Smooth muscle cell (in vitro differentiated cells): ENCODE results near the gene ICA1L. TPM values are rescaled to one million over a fixed set of nuclear protein-coding genes. Genes with fewer than 3 reads are reported as not detected.

Experiments used
- DNase-seq: peaks from one replicate; lab custom pipeline; 2025; ENCODE audit not compliant: unreplicated experiment; lab: John Stamatoyannopoulos, UW
- H2AFZ ChIP-seq: fragments of 200-600 bp; sonication (generic); 2 replicates; pipeline ENCODE4 v1.6.0; 2016; ENCODE audit warnings: antibody characterized with exemption, low read depth, mild to moderate bottlenecking
- H3F3A ChIP-seq: fragments of 200-600 bp; sonication (generic); 2 replicates; pipeline ENCODE4 v1.6.0; 2017; ENCODE audit warnings: antibody characterized with exemption, low read depth
- H3K27ac ChIP-seq: fragments of 200-600 bp; sonication (generic); 2 replicates; pipeline ENCODE4 v1.5.1; 2016; ENCODE audit warnings: low read depth, mild to moderate bottlenecking
- H3K27me3 ChIP-seq: fragments of 200-600 bp; sonication (generic); 2 replicates; pipeline ENCODE4 v1.6.1; 2016; ENCODE audit warnings: low read depth, mild to moderate bottlenecking
- H3K36me3 ChIP-seq: fragments of 200-600 bp; sonication (generic); 2 replicates; pipeline ENCODE4 v1.5.1; 2016; ENCODE audit warnings: low read depth
- H3K4me1 ChIP-seq: fragments of 200-600 bp; sonication (generic); 2 replicates; pipeline ENCODE4 v1.5.1; 2016; ENCODE audit warnings: low read depth
- H3K4me2 ChIP-seq: fragments of 200-600 bp; sonication (generic); 2 replicates; pipeline ENCODE4 v1.6.0; 2016; ENCODE audit warnings: mild to moderate bottlenecking
- H3K4me3 ChIP-seq: fragments of 200-600 bp; sonication (generic); 2 replicates; pipeline ENCODE4 v1.5.1; 2016; ENCODE audit warnings: mild to moderate bottlenecking
- H3K79me2 ChIP-seq: fragments of 200-600 bp; sonication (generic); 2 replicates; pipeline ENCODE4 v1.6.0; 2016; ENCODE audit warnings: low read depth, mild to moderate bottlenecking
- H3K9ac ChIP-seq: fragments of 200-600 bp; sonication (generic); 2 replicates; pipeline ENCODE4 v1.6.0; 2016; ENCODE audit warnings: low read depth
- H3K9me3 ChIP-seq: fragments of 200-600 bp; sonication (generic); replicated peaks from 2 replicates; pipeline ENCODE4 v1.5.1; 2016; ENCODE audit warnings: low read depth
- H4K20me1 ChIP-seq: fragments of 200-600 bp; sonication (generic); 2 replicates; pipeline ENCODE4 v1.6.0; 2016; ENCODE audit warnings: low read depth
- WGBS: methylation state at CpG from one replicate; pipeline ENCODE4 v1.1.7; 2016; ENCODE audit warnings: low lambda C conversion rate; 5-methylcytosine and 5-hydroxymethylcytosine counted together
- polyA plus RNA-seq: library from polyadenylated mRNA; unstranded; fragments of >200 nt; fragmentation: Nextera tagmentation; extraction: Ambion mirVana; gene quantifications from 2 replicates; pipeline ENCODE4 v1.2.1, GENCODE V29; 2016
- total RNA-seq: library from RNA; depleted of rRNA; stranded (reverse); fragments of >200 nt; gene quantifications from 2 replicates; pipeline ENCODE4 v1.2.3, GENCODE V29; 2014
- TF ChIP-seq, protein P1 (sequence below): fragments of 200-600 bp; sonication (generic); IDR thresholded peaks from 2 replicates; pipeline ENCODE4 v1.5.1; 2017; ENCODE audit warnings: borderline replicate concordance, mild to moderate bottlenecking, antibody characterized with exemption; ENCODE audit not compliant: insufficient read depth, poor library complexity, severe bottlenecking

The ICA1L gene
- total and polyA plus RNA-seq, 2 experiments from 2014 or later, result 0.66 to 5.8 TPM

GRCh38 chr2:202758604-202759003 lies 113.0 kb downstream of the ICA1L start:
- Histone ChIP-seq H3K9me3 (no peaks in the 10 kb centered on the region), H3K9ac (no peak overlapping the region), H4K20me1 (no peaks in the 10 kb centered on the region), H3K36me3 (no peaks in the 10 kb centered on the region), H3K79me2 (no peaks in the 10 kb centered on the region), H3K27me3 (no peaks in the 10 kb centered on the region), H3K27ac (no peak overlapping the region), H3K4me1 (no peaks in the 10 kb centered on the region), H3F3A (no peaks in the 10 kb centered on the region), H2AFZ (no peak overlapping the region), H3K4me2 (no peak overlapping the region), H3K4me3 (no peak overlapping the region)
- no peak for DNase-seq
- TF ChIP-seq, protein P1, sequence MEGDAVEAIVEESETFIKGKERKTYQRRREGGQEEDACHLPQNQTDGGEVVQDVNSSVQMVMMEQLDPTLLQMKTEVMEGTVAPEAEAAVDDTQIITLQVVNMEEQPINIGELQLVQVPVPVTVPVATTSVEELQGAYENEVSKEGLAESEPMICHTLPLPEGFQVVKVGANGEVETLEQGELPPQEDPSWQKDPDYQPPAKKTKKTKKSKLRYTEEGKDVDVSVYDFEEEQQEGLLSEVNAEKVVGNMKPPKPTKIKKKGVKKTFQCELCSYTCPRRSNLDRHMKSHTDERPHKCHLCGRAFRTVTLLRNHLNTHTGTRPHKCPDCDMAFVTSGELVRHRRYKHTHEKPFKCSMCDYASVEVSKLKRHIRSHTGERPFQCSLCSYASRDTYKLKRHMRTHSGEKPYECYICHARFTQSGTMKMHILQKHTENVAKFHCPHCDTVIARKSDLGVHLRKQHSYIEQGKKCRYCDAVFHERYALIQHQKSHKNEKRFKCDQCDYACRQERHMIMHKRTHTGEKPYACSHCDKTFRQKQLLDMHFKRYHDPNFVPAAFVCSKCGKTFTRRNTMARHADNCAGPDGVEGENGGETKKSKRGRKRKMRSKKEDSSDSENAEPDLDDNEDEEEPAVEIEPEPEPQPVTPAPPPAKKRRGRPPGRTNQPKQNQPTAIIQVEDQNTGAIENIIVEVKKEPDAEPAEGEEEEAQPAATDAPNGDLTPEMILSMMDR, result no peak
- 92% methylated on average over 2 of the region's 2 CpGs for WGBS

DNA sequence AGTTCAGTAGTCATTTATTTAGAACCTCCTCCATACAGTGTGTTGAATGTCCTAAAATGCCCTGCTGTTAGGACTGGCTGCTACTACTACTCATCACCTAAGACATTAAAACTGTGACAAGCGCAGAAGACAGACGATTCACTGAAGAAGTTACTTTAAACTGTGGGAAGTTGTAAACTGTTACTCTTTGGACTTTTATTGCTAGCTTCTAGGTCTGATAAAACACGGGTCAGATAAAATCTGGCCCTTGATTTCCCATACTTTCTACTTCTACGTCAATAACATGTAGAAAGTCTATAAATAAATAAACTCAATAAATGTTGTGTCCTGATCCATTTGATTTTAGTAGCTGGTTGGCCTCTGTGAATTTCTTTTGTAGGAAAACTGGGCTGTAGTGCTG lies 113.4 kb downstream of the ICA1L start:
- Histone ChIP-seq H2AFZ (no peak overlapping the region), H3K9me3 (no peaks in the 10 kb centered on the region), H3K27ac (no peak overlapping the region), H3F3A (no peaks in the 10 kb centered on the region), H3K4me2 (no peak overlapping the region), H3K4me3 (no peak overlapping the region), H3K27me3 (no peaks in the 10 kb centered on the region), H3K79me2 (no peaks in the 10 kb centered on the region), H4K20me1 (no peaks in the 10 kb centered on the region), H3K4me1 (no peaks in the 10 kb centered on the region), H3K9ac (no peak overlapping the region), H3K36me3 (no peaks in the 10 kb centered on the region)
- TF ChIP-seq, protein P1, result no peak
- WGBS, result 51% methylated on average over 4 of the region's 4 CpGs
- no peak for DNase-seq

- H3K9ac ChIP-seq, result no peak overlapping the region
- 86% methylated on average over 5 of the region's 5 CpGs for WGBS
Observed at GRCh38 chr2:202757339-202757738, 114.2 kb downstream of the ICA1L start.

DNA sequence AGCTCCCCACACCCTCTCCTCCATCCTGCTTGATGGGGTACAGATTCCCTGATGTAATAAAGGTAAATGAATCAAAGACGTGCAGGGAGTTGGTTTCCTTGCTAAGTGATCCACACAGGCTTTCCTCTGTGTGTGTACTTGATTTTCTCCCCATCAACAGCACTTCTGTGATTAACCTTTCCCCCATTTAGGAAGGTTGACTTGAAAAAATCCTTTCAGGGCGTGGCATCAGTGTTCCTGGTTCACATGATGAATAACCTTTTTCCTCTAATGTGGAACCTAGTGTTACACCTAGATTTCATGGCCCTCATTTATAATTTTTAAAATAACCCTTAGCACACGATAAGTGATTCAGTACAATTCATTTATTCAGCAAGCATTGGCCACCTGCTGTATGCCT lies 115.0 kb downstream of the ICA1L start:
- Histone ChIP-seq H3K27me3 (no peaks in the 10 kb centered on the region), H3K4me3 (no peak overlapping the region), H3K27ac (no peak overlapping the region), H3F3A (no peaks in the 10 kb centered on the region), H3K4me1 (no peaks in the 10 kb centered on the region), H3K9ac (no peak overlapping the region), H3K4me2 (no peak overlapping the region), H3K9me3 (no peaks in the 10 kb centered on the region), H3K79me2 (no peaks in the 10 kb centered on the region), H2AFZ (no peak overlapping the region), H4K20me1 (no peaks in the 10 kb centered on the region), H3K36me3 (no peaks in the 10 kb centered on the region)
- 97% methylated on average over 3 of the region's 3 CpGs for WGBS
- DNase-seq, result no peak
- TF ChIP-seq, protein P1, result no peak

More at GRCh38 chr2:202757339-202757738, 114.2 kb downstream of the ICA1L start:
- no peaks in the 10 kb centered on the region for H3F3A ChIP-seq
- TF ChIP-seq, protein P1, result no peak
- H3K4me3 ChIP-seq, result no peak overlapping the region
- no peaks in the 10 kb centered on the region for H3K36me3 ChIP-seq
- no peak overlapping the region for H3K27ac ChIP-seq
- H4K20me1 ChIP-seq, result no peaks in the 10 kb centered on the region
- no peaks in the 10 kb centered on the region for H3K9me3 ChIP-seq
- no peak overlapping the region for H3K4me2 ChIP-seq
- no peak for DNase-seq
- no peaks in the 10 kb centered on the region for H3K27me3 ChIP-seq
- H2AFZ ChIP-seq, result no peak overlapping the region
- no peaks in the 10 kb centered on the region for H3K4me1 ChIP-seq
- no peaks in the 10 kb centered on the region for H3K79me2 ChIP-seq
